ENCODE data around the gene VTI1A. TPM values are rescaled to one million over a fixed set of nuclear protein-coding genes. Genes with fewer than 3 reads are reported as not detected.

Gene VTI1A
- total and polyA plus RNA-seq, 9 of the 15 experiments (the other 6 are each of a cell fraction or from before 2014, with no cell fraction given): 9.3 to 21.4 (median 16.0) TPM

DNA sequence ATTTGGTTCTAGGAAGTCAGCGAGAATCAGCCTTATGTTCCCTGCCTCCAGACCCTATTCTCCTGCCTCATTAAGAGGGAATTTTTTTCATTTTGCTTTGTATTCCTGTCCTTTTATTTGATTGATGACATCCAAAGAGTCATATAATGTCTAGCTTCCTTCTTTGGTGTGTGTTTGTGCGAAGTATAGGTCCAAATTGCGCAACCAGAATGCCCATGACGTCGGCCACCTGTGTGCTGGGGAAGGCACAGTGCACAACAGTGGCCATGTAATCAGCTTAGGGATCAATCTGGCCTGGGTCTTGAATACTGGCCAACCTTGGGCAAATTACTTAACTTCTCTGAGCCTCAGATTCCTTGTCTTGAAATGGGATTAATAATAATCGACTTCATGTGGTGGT, 206.2 kb downstream of the VTI1A start:
- CTCF ChIA-PET (ENCODE audit: low intra/inter-chr PET ratio): no interaction called here
- H2AFZ ChIP-seq (ENCODE audit: low read depth, low read length): no peak overlapping the region
- no peaks in the 10 kb centered on the region for H3K36me3 ChIP-seq (ENCODE audit: control insufficient read depth, insufficient read depth, low read length)
- no peak overlapping the region for H3K9ac ChIP-seq (ENCODE audit: insufficient read depth in 1 of 2, low read depth in 2 of 2, low read length in 2 of 2)
- no peaks in the 10 kb centered on the region for H3K9me3 ChIP-seq (replicated peaks; ENCODE audit: control insufficient read depth, insufficient read depth, low read depth, low read length)
- no peak overlapping the region for H3K27ac ChIP-seq (ENCODE audit: extremely low read depth, low read depth, low read length)
- no peaks in the 10 kb centered on the region for H3K27me3 ChIP-seq (ENCODE audit: control insufficient read depth in 2 of 2, insufficient read depth in 2 of 2, low read length in 2 of 2)
- no peaks in the 10 kb centered on the region for H3K4me1 ChIP-seq (replicated peaks in 1 of 2; ENCODE audit: control insufficient read depth in 2 of 2, insufficient read depth in 2 of 2, low read length in 2 of 2)
- H3K79me2 ChIP-seq (ENCODE audit: control insufficient read depth, insufficient read depth, low read length): no peaks in the 10 kb centered on the region
- no TSS peak for BruUV-seq (replicated peaks)
- 68% methylated on average over 6 of the region's 6 CpGs for WGBS (ENCODE audit: insufficient coverage, low coverage, missing lambda C conversion rate)
- FAIRE-seq (no peak), DNase-seq (ENCODE audit: extremely low read depth in 1 of 4, low spot score in 3 of 4) (no peak), ATAC-seq (no peak)
- intact Hi-C loops (cut with micrococcal nuclease): no loop called here
- in situ Hi-C loops (cut with MboI): no loop called here
- no peak overlapping the region for H3K4me2 ChIP-seq (ENCODE audit: insufficient read depth, low read length)
- POLR2A ChIA-PET: no interaction called here
- TF ChIP-seq, protein P1, sequence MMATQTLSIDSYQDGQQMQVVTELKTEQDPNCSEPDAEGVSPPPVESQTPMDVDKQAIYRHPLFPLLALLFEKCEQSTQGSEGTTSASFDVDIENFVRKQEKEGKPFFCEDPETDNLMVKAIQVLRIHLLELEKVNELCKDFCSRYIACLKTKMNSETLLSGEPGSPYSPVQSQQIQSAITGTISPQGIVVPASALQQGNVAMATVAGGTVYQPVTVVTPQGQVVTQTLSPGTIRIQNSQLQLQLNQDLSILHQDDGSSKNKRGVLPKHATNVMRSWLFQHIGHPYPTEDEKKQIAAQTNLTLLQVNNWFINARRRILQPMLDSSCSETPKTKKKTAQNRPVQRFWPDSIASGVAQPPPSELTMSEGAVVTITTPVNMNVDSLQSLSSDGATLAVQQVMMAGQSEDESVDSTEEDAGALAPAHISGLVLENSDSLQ (IDR thresholded peaks at IDR 0.05): no peak
- TF ChIP-seq TFAM (CRISPR knock-in tag; conservative IDR thresholded peaks at IDR 0.05) (no peak), CEBPG (CRISPR knock-in tag; IDR thresholded peaks at IDR 0.05) (no peak), CEBPG (tag; conservative IDR thresholded peaks at IDR 0.05 in 1 of 2, IDR thresholded peaks at IDR 0.05 in 1 of 2) (peak in 1 of 2 experiments; percentile 55; a peak in 1 of 4 replicates), CREB3 (tag; conservative IDR thresholded peaks at IDR 0.05; ENCODE audit: low read depth) (no peak), RBBP5 (IDR thresholded peaks at IDR 0.05; ENCODE audit: borderline replicate concordance, insufficient read depth, low read length, poor library complexity, severe bottlenecking) (no peak), OTX1 (CRISPR knock-in tag; IDR thresholded peaks at IDR 0.05) (no peak), CEBPB (tag; IDR thresholded peaks at IDR 0.05) (peak; percentile 74)
- H3K4me3 ChIP-seq: no peak overlapping the region
- peaks cover 2% of the 10 kb centered on the region for H3K9me1 ChIP-seq (ENCODE audit: control insufficient read depth, insufficient read depth, low read length)
- H4K20me1 ChIP-seq (replicated peaks; ENCODE audit: control insufficient read depth, insufficient read depth, low read length): no peaks in the 10 kb centered on the region

All from K562 (cell line).